ENCODE data around the gene CLASP2. TPM values are rescaled to one million over a fixed set of nuclear protein-coding genes. Genes with fewer than 3 reads are reported as not detected.
"Not testable (repeated sequence)": the region's sequence is repeated elsewhere in the genome, so short reads cannot be mapped to it uniquely, and the experiment has no call there.

CLASP2 gene
- total RNA-seq, 3 donors from 2014 or later (not counting 1 experiment from before 2014, with no cell fraction given), result 93.8 to 109 (median 99.3) TPM

GRCh38 chr3:33467786-33468185, 250.3 kb downstream of the CLASP2 start:
- no peak overlapping the region for H3K4me3 Mint-ChIP-seq
- no peak overlapping the region for H3K4me3 ChIP-seq (ENCODE audit: low read length)
- WGBS (ENCODE audit: insufficient coverage), result 93% methylated on average over 3 of the region's 3 CpGs
- H3K27ac Mint-ChIP-seq, result no peak overlapping the region
- peaks cover 0 to 5% of the 10 kb centered on the region in 2 donors for H3K9me3 Mint-ChIP-seq
- intact Hi-C loops (cut with micrococcal nuclease), result no loop called here
- no peaks in the 10 kb centered on the region for H3K36me3 ChIP-seq (ENCODE audit: control insufficient read depth, insufficient read depth, low read length)
- H3K9me3 ChIP-seq (ENCODE audit: control insufficient read depth, insufficient read depth, low read length), result no peaks in the 10 kb centered on the region
- ATAC-seq (no peak), DNase-seq (no peak)
- TF ChIP-seq, protein P1, sequence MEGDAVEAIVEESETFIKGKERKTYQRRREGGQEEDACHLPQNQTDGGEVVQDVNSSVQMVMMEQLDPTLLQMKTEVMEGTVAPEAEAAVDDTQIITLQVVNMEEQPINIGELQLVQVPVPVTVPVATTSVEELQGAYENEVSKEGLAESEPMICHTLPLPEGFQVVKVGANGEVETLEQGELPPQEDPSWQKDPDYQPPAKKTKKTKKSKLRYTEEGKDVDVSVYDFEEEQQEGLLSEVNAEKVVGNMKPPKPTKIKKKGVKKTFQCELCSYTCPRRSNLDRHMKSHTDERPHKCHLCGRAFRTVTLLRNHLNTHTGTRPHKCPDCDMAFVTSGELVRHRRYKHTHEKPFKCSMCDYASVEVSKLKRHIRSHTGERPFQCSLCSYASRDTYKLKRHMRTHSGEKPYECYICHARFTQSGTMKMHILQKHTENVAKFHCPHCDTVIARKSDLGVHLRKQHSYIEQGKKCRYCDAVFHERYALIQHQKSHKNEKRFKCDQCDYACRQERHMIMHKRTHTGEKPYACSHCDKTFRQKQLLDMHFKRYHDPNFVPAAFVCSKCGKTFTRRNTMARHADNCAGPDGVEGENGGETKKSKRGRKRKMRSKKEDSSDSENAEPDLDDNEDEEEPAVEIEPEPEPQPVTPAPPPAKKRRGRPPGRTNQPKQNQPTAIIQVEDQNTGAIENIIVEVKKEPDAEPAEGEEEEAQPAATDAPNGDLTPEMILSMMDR (IDR thresholded peaks at IDR 0.05), result no peak
- H3K27me3 ChIP-seq (ENCODE audit: control insufficient read depth, insufficient read depth, low read length), result no peaks in the 10 kb centered on the region
- no peak overlapping the region for H3K27ac ChIP-seq (ENCODE audit: low read length)
- H3K4me1 Mint-ChIP-seq, result no peaks in the 10 kb centered on the region
- peaks cover 16% of the 10 kb centered on the region for H3K36me3 Mint-ChIP-seq
- no peaks in the 10 kb centered on the region for H3K27me3 Mint-ChIP-seq (ENCODE audit: low read depth in 2 of 2)
- no peaks in the 10 kb centered on the region for H3K4me1 ChIP-seq (ENCODE audit: control insufficient read depth, insufficient read depth, low read length)

DNA sequence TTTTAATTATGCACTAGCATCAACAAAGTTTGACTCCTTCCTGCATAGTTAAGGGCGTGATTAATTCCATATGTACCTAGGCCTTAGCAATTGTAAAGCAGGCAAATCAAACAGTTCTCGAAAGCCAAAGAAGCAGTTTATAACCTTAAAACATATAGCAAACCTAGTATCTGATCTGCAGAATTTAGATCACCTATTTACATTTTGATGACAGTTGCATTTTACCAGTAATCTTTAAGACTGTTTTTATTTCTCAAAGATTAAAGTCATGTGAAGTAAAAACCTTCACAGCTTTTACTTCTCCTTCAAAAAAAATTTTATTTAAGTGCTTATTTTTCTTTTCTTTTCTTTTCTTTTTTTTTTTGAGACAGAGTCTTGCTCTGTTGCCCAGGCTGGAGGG, 257.0 kb downstream of the CLASP2 start:
- no peaks in the 10 kb centered on the region for H3K27me3 ChIP-seq (ENCODE audit: control insufficient read depth, insufficient read depth, low read length)
- Mint-ChIP-seq H3K27ac (no peak overlapping the region), H3K9me3 (peaks cover 7 to 8% of the 10 kb centered on the region in 2 donors), H3K4me1 (no peaks in the 10 kb centered on the region), H3K36me3 (peaks cover 34% of the 10 kb centered on the region), H3K27me3 (ENCODE audit: low read depth in 2 of 2) (no peaks in the 10 kb centered on the region), H3K4me3 (no peak overlapping the region)
- TF ChIP-seq, protein P1 (IDR thresholded peaks at IDR 0.05), result no peak
- no peaks in the 10 kb centered on the region for H3K4me1 ChIP-seq (ENCODE audit: control insufficient read depth, insufficient read depth, low read length)
- H3K27ac ChIP-seq (ENCODE audit: low read length), result no peak overlapping the region
- 93% methylated on average over 2 of the region's 2 CpGs for WGBS (ENCODE audit: insufficient coverage)
- peaks cover 21% of the 10 kb centered on the region for H3K9me3 ChIP-seq (ENCODE audit: control insufficient read depth, insufficient read depth, low read length)
- ATAC-seq (no peak), DNase-seq (no peak)
- H3K36me3 ChIP-seq (ENCODE audit: control insufficient read depth, insufficient read depth, low read length), result no peaks in the 10 kb centered on the region
- no peak overlapping the region for H3K4me3 ChIP-seq (ENCODE audit: low read length)
- intact Hi-C loops (cut with micrococcal nuclease), result no loop called here

- H3K27ac Mint-ChIP-seq; H3K27me3 Mint-ChIP-seq (ENCODE audit: low read depth in 2 of 2); H3K4me1 ChIP-seq (ENCODE audit: control insufficient read depth, insufficient read depth, low read length); DNase-seq; H3K4me1 Mint-ChIP-seq; H3K9me3 Mint-ChIP-seq; H3K36me3 ChIP-seq (ENCODE audit: control insufficient read depth, insufficient read depth, low read length); intact Hi-C loops (cut with micrococcal nuclease); H3K27me3 ChIP-seq (ENCODE audit: control insufficient read depth, insufficient read depth, low read length); H3K4me3 ChIP-seq (ENCODE audit: low read length); H3K4me3 Mint-ChIP-seq; H3K27ac ChIP-seq (ENCODE audit: low read length); ATAC-seq: not testable (repeated sequence)
- 97% methylated on average over 4 of the region's 4 CpGs for WGBS (ENCODE audit: insufficient coverage)
- peaks cover 21% of the 10 kb centered on the region for H3K9me3 ChIP-seq (ENCODE audit: control insufficient read depth, insufficient read depth, low read length)
- H3K36me3 Mint-ChIP-seq, result peaks cover 29% of the 10 kb centered on the region
Observed at GRCh38 chr3:33459577-33459976, 258.5 kb downstream of the CLASP2 start.

- Histone ChIP-seq H3K4me3 (ENCODE audit: low read length) (no peak overlapping the region), H3K27ac (ENCODE audit: low read length) (no peak overlapping the region), H3K36me3 (ENCODE audit: control insufficient read depth, insufficient read depth, low read length) (no peaks in the 10 kb centered on the region), H3K4me1 (ENCODE audit: control insufficient read depth, insufficient read depth, low read length) (no peaks in the 10 kb centered on the region), H3K27me3 (ENCODE audit: control insufficient read depth, insufficient read depth, low read length) (no peaks in the 10 kb centered on the region), H3K9me3 (ENCODE audit: control insufficient read depth, insufficient read depth, low read length) (peaks cover 21% of the 10 kb centered on the region)
- DNase-seq (no peak), ATAC-seq (no peak)
- intact Hi-C loops (cut with micrococcal nuclease), result no loop called here
- Mint-ChIP-seq H3K36me3 (peaks cover 24% of the 10 kb centered on the region), H3K9me3 (peaks cover 7 to 10% of the 10 kb centered on the region in 2 donors), H3K4me1 (peaks cover 0 to 8% of the 10 kb centered on the region in 2 donors), H3K4me3 (no peak overlapping the region), H3K27me3 (ENCODE audit: low read depth in 2 of 2) (peaks cover 0 to 4% of the 10 kb centered on the region in 2 donors), H3K27ac (no peak overlapping the region)
- TF ChIP-seq, protein P1 (IDR thresholded peaks at IDR 0.05), result no peak
- 94% methylated on average over 3 of the region's 3 CpGs for WGBS (ENCODE audit: insufficient coverage)
Observed at GRCh38 chr3:33458446-33458845, 259.6 kb downstream of the CLASP2 start.
